ENCODE data around the gene KLF1.

Gene KLF1

DNA sequence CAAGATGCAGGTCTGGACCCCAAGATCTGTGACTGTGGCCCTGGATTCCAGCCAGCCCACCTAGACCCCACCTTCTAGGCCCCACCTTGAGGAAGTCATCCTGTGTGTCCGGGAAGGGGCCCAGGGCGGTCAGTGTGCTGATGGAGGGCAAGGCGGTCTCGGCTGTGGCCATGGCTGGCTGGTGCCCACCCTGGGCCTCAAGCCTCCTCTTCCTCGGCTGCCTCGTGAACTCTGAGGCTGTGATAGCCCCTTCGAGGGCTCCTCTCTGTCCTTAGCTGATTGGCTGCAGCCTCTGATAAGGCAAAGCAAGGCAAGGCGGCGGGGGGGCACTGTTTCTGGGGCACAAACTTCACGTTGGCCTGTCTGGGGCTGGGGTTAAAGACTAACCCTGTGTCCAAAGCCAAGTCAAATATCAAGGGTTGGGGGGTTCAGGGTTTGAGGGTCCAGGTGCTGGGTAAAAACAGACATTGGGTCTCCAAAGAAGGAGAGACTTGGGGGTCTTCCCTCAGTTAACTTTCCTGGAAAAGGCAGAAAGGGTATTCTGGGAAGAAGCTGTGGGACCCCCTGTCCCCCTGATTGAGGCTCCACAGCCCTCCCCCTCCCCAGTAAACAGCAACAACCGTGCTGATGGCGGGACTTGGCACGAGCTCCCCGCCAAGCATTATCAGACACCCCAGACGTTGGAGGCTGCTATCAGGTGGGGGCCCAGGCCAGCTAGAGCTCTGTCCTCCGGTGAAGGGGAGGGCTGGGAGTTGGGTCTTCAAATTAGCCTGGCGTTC is at the start of gene KLF1:
Gene KLF1 (minus strand): TSS at position 233 of the 779 bp plus-strand sequence. CDS start 61 bp downstream, at position 172.
- DNase-seq (ENCODE audit: low read depth), result no peak
- H3K4me3 ChIP-seq (ENCODE audit: low read length), result no peak within 1 kb of the TSS
- no peak for TF ChIP-seq CTCF (conservative IDR thresholded peaks at IDR 0.05; ENCODE audit: low read depth, low read length)

- no peak for TF ChIP-seq CTCF (conservative IDR thresholded peaks at IDR 0.05; ENCODE audit: low read depth, low read length)
- no peak for DNase-seq (ENCODE audit: low read depth)
- H3K4me3 ChIP-seq (ENCODE audit: low read length), result no peak overlapping the region
Measured at GRCh38 chr19:12936582-12936981, 49.6 kb upstream of the KLF1 start.

DNA sequence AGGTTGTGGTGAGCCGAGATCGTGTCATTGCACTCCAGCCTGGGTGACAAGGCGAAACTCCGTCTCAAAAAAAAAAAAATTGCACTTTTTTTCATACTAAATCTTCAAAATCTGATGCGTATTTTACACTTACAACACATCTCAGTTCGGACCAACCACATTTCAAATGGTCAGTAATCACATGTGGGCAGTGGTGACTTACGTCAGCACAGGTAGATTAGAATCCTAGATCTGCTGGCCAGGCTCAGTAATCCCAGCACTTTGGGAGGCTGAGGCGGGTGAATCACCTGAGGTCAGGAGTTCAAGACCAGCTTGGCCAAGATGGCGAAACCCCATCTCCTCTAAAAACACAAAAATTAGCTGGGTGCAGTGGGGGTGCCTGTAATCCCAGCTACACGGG is 48.1 kb upstream of the KLF1 start:
- no peak overlapping the region for H3K4me3 ChIP-seq (ENCODE audit: low read length)
- TF ChIP-seq CTCF (conservative IDR thresholded peaks at IDR 0.05; ENCODE audit: low read depth, low read length), result no peak
- no peak for DNase-seq (ENCODE audit: low read depth)

- peak; percentile 59 for DNase-seq (ENCODE audit: low read depth)
- H3K4me3 ChIP-seq (ENCODE audit: low read length), result peak within 1 kb of the TSS; percentile 98
- TF ChIP-seq CTCF (conservative IDR thresholded peaks at IDR 0.05; ENCODE audit: low read depth, low read length), result no peak
Measured at GRCh38 chr19:12933287-12934072, 46.5 kb upstream of the KLF1 start, which contains the start of gene FARSA. TSS of gene FARSA (minus strand) at chr19:12933711. CDS start at chr19:12933696, 15 bp downstream.

DNA sequence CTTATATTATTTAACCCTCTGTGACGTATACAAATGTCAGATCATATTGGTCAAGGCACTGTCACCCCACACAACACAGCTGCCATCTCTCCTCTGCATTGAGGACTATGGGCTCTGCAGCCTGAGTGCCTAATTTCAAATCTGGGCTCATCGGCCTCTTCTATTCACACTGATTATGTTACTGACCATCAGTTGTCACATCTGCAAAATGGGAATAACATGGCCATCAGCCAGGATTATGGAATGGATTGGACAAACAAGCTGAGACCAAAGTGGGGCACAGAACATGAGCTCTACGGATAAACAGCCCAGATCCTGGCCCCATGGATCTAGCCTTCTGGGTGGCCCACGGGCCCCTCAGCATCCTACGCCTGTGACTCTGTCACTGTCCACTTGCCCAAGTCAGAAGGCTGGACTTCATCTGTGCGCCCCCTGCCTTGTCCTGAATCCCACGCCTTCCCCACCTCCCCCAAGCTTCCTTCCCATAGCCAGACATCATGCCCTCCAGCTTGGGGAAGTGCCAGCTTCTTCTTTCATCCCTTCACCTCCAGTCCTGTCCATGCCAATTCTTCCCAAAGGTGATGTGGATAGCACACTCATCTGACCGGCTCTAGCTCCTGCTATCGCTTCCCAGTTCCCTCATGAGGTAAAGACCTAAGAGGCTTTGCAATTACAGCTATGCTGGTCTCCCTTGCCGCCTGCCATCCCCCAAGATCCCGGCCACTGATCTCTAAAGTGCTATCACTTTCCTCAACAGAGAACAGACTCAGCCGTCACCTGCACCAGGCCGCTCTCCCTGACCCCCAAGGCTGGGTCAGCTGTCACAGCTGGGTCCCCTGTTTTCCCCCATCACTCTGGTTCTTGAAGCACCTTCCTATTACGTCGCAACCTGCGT is 45.6 kb upstream of the KLF1 start:
- peak overlapping the region; percentile 98 for H3K4me3 ChIP-seq (ENCODE audit: low read length)
- TF ChIP-seq CTCF (conservative IDR thresholded peaks at IDR 0.05; ENCODE audit: low read depth, low read length), result no peak
- no peak for DNase-seq (ENCODE audit: low read depth)

DNA sequence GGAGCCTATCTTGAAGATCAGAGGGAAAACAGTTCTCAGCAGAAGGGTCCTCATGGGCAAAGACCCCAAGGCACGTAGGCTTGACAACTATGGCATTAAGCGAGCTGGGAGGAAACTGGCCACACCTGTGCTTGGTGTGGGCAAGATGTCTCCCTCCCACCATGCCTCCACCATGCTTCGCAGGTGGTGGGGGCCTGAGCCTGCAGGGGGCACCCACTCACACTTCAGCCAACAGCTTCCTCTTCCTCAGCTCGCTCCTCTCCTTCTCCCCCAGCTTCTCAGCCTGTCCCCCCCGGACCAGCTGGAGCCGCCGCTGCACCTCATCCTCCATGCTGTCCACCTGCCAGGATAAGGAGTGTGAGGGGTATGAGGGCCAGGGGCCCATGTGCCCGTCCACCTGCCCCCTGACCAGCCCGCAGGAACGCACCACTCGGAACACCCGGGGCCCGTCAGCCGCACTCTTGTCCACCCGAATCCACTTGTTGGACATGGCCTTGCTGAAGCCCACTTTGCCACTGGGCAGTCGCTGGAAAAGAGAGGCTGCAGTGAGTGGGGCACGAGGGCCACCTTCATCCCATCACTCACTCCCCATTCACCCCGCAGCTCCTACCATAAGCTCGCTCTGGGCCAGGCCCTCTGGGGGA is 43.1 kb upstream of the KLF1 start:
- H3K4me3 ChIP-seq (ENCODE audit: low read length), result no peak overlapping the region
- DNase-seq (ENCODE audit: low read depth), result no peak
- no peak for TF ChIP-seq CTCF (conservative IDR thresholded peaks at IDR 0.05; ENCODE audit: low read depth, low read length)

All from retinal pigment epithelial cell (primary cell).